SH-SY5Y (cell line): ENCODE measurements around the gene CACNA1B.

Source experiments
- GATA2 ChIP-seq: IDR thresholded peaks from 2 replicates; pipeline ENCODE4 v1.6.1; 2011; ENCODE audit warnings: mild to moderate bottlenecking, low read depth, low read length
- GATA3 ChIP-seq: IDR thresholded peaks from 2 replicates; pipeline ENCODE4 v1.6.1; 2011; ENCODE audit warnings: low read depth, mild to moderate bottlenecking, low read length, moderate library complexity

The CACNA1B gene

DNA sequence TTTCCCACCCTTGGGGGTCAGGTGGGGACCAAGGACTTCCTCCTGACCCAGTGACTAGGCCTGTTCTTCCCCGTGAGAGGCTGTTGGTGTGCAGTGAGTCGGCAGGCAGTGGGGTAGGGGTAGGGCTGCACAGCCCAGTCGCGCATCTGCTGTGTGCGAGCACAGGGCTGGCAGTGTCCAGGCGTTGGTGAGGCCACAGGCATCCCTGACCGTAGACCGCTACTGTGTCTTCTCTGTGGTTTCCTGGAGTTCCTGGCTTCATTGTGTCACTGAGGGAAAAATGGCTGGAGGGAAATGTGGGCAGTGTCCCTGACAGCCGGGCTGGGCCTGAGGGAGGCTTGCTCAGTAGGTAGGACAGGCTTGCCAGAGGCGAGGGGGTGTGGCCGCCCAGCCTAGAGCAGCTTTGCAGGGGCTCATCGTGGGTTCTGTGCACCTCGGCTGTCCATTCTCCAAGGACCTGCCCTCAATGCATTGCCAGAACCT, 95.4 kb downstream of the CACNA1B start:
- no peak for TF ChIP-seq GATA2
- no peak for TF ChIP-seq GATA3

DNA sequence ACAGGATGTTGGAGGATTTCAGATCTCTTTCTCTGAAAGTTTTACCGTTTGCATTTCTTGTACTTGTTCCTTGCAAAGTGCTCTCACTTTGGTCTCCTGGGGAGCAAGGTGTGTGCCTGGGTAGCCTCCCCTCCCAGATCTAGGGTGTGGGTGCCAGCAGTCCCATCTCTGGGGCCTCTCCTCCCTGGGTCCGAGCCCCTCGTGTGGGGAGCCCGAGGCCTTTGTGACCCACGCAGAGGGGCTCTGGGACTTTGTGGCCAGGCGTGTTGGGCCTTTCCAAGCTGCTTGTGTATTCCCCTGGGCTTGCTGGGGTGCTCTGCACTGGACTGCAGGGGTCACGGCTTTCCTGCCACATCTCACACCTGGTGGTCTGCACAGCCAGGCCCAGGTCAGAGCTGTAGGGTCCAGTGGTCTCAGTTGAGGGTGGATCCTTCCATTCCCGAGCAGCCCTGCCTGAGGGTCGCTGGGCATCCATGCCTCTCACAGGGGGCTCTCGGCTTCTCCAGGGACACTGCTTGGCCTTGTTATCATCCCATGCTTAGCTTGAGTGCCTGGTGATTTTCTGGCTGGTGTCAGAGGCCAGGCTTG, 96.3 kb downstream of the CACNA1B start:
- TF ChIP-seq GATA3 = no peak
- no peak for TF ChIP-seq GATA2

DNA sequence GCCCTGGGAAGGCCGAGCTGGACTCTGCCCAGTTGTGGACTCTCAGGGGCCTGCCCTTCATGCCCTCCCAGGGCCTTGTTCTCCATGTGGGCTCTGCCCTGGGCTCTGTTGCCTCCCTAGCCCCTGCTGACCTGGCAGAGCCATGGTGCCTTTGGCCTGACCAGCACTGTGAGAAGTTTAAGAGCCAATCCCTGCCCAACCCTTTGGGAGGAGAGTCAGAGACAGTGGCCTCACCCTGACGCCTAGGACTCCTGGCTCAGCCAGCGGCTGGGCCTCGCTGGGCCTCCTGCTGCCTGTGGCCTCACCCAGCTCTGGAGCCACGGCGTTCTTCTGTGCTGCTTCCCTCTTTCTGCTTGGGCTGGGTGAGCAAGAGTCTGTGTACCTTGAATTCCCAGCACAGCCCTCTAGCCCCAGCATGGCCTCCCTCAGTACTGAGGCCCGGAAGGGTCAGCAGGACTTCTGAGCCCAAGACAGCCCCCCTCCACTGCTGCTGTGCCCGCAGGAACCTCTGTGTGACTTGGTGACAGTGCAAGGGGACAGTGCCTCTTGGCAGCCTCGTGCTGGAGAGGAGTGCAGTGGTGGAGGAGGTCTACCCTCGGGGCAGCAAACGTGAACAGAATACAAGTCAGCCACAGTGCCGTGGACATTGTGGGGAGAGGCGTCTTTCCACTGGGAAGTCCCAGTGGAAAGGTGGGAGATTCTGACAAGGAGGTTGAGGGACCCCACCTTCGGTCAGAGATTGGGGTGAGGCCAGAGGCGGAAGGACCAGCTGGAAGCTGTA, 97.4 kb downstream of the CACNA1B start:
- TF ChIP-seq GATA3 (no peak), GATA2 (no peak)

DNA sequence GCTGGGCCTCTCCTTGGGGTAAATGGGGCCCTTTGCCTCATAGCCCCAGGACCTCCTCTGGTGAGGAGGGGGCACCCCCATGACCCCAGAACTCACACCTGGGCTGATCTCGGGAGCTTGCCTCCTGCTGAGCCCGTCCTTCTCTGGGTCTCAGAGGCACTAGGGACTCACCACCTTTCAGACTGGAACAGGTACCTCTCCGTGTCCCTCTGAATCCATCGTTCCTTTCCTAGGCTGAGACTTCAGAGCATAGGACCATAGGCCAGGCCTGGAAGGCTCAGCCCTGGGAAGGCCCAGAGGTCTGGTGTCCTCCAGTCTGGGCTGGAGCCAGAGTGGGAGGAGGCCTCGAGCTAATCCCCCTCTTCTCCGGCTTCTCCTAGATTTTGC, 97.9 kb downstream of the CACNA1B start:
- no peak for TF ChIP-seq GATA2
- TF ChIP-seq GATA3 = no peak

DNA sequence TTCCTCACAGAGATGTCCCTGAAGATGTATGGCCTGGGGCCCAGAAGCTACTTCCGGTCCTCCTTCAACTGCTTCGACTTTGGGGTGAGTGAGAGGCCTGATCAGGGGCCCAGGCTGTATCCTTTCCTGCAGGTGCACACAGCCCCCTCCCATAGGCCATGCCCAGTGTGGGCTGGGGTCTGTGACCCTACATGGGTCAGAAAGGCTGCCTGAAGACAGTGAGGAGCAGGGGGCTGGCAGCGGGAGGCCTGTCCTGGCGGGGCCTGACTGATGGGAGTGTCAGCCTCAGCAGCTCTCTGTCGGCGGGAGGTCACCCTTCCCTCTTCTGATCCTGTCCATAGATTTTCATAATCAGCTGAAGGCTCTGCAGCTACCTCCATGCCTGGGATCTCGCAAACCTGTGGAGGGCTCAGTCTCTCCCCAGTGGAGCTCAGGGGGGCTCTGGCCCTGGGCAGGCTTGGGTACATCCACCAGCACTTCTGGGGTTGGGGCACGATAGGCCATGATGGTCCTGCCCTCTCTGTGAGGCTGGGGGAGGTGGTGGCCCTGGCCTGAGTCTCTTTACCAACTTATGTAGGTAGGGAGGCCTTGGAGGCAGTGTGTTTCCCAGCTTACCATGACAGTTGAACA, 98.5 kb downstream of the CACNA1B start:
- TF ChIP-seq GATA2 (no peak), GATA3 (no peak)

DNA sequence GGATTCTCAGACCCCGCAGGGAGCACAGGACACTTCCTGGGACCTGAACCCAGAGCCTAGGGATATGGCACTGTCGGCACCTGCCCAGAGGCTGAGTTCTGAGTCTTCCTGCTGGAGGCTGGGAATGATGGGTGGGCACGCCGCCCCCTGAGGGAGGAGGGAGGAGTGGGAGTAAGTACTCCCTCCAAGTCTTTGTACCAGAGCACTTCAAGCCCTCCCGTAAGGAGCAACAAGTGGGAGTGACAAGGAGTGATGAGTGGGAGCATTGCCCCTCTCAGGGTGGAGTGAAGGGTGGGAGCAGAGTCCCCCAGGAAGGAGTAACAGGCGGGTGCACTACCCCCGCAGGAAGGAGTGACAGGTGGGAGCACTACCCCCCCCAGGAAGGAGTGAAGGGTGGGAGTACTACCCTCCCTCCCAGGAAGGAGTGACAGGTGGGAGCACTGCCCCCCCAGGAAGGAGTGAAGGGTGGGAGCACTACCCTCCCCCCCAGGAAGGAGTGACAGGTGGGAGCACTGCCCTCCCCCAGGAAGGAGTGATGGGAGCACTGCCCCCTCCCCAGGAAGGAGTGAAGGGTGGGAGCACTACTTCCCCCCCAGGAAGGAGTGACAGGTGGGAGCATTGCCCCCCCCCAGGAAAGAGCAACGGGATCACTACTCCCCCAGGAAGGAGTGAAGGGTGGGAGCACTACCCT, 100.1 kb downstream of the CACNA1B start:
- TF ChIP-seq GATA3 (no peak), GATA2 (no peak)

DNA sequence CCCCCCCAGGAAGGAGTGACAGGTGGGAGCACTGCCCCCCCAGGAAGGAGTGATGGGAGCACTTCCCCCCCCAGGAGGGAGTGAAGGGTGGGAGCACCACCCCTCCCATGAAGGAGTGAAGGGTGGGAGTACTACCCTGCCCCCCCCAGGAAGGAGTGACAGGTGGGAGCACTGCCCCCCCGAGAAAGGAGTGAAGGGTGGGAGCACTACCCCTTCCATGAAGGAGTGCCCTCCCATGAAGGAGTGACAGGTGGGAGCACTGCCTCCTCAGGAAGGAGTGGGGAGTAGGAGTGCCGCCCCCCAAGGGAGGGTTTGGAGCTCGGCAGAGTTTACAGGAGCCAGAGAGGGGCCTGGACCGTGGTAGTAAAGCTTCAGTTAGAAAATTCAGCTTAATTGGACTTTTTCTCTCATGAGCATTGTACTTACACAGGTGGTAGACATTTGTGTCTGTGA, 100.7 kb downstream of the CACNA1B start:
- no peak for TF ChIP-seq GATA2
- TF ChIP-seq GATA3 = no peak

DNA sequence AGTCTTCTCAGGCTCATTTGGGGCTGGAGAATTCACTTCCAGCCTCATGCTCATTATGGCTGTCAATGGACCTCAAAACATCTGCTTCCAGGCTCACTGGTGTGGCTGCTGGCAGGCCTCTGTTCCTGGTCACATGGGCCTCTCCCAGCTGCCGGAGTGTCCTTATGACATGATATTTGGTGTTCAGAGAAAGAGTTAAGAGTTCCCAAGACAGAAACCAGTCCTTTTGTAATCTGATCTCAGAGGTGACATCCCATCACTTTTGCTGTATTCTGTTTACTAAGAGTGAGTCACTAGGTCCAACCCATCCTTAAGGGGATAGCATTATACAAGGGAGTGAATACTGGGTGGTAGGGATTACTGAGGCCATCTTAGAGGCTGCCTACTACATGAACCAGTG, 104.6 kb downstream of the CACNA1B start:
- TF ChIP-seq GATA3 (no peak), GATA2 (no peak)

DNA sequence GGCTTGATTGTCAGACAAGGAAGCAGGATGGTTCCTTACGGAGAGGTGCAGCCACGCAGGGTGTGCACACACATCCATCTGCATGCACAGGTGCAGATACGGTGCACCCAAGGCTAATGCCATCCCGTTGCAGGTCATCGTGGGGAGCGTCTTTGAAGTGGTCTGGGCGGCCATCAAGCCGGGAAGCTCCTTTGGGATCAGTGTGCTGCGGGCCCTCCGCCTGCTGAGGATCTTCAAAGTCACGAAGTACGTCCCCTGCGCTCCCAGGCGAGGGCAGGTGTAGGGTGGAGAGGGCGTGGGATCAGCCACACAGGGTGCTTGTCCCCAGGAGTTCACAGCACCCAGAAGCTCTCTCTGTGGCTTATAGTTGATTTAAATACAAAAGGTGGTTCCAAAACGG, 106.4 kb downstream of the CACNA1B start:
- TF ChIP-seq GATA3 (no peak), GATA2 (no peak)

DNA sequence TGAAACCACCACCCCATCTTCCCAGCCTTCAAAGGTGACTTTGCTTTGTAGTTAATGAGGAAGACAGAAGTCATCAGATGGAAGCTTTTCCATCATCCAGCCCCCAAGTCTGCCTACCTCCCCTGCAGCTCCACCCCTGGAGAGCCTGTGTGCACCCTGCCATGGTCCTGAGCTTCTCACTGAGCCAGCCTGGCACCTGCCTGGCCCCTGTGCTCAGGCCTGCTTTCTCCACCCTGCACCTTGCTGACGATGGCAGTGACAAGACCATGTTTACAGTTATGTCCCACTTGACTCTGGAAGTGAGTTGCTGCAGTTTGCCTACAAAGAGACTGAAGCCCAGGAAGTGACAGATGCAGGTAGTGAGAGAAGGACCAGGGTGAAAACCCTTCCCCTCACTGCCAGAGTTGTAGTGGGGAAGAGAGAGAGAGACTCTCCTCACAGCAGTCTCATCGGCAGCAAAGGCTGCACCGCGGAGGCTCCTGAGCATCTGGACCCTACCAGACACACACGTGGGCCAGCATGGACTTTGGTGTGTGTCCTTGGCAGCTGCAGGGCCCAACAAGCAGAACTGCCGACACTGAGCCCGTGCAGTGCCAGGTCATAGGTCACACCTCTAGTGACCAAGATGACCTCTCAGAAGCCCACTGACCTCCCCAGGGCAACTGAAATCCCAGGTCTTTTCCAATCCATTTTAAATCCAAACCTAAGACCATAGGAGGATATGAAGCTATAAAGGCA, 107.1 kb downstream of the CACNA1B start:
- TF ChIP-seq GATA3 = no peak
- TF ChIP-seq GATA2 = no peak

DNA sequence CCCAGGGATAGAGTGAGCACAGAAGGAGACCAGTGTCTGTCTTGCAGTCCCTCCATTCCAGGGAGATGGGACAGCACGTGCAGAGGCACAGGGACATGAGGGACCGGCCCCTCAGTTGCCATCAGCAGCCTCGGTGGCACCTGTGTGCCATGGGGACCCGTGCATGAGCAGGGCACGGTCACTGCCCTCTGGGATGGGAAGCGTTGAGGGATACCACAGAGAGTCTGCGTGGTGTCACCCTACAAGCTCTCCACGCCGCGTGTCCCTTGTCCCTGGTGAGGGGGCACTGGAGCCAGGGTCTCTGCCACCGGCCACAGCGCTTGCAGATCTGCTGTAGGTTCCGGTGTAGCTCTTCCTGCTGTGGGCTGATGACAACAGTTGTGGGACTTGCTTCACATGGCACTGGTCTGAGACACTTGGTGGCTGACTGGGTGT, 108.1 kb downstream of the CACNA1B start:
- no peak for TF ChIP-seq GATA3
- TF ChIP-seq GATA2 = no peak

DNA sequence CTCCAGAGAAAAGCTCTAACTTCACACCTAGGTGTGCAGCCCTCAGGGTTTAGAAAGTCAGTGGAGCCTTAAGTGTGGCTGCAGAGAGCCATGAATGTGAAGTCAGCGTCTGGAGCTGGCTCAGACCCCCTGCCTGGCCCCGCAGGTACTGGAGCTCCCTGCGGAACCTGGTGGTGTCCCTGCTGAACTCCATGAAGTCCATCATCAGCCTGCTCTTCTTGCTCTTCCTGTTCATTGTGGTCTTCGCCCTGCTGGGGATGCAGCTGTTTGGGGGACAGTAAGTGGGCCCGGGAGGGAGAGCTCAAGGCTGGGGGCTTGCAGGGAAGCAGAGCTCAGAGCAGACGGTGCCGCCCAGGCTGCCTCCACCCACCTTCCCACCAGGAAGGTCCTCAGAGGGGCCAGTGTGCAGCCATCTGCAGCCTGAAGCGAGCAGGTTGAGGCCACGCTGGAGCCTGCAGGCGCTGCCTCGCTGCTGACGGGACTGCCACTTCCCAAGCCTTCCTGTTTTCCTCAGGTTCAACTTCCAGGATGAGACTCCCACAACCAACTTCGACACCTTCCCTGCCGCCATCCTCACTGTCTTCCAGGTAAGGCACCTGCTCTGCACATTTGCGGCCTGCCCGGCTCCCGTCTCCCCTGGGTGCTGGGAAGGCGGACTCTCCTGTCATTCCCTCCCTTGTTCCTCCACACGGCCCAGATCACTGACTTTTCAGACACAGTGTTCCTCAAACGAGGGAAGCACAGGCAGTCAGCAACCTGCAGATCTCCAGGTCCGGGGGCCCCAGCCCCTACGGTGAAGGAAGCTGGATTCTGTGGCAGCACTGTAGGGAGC, 108.9 kb downstream of the CACNA1B start:
- no peak for TF ChIP-seq GATA3
- no peak for TF ChIP-seq GATA2
